Naive thymus-derived CD4-positive, alpha-beta T cell (primary cell): ENCODE data around the gene DISP3. TPM values are rescaled to one million over a fixed set of nuclear protein-coding genes. Genes with fewer than 3 reads are reported as not detected.
A peak's percentile ranks its signal among the peaks of the same experiment; 100 is the strongest.

Experiments used
- ATAC-seq: fragments of 150-1000 bp; cut with Tn5 transposase; 2 replicates; pipeline ENCODE4 v1.10.0; 2021; ENCODE audit warnings: mild to moderate bottlenecking, moderate library complexity
- CTCF ChIA-PET: fragments of 350-600 bp; sonication (Branson Sonifier 250); formaldehyde crosslinking; loops from one replicate; lab custom pipeline; 2021; ENCODE audit warnings: antibody characterized with exemption; lab: Charles Lee
- POLR2A ChIA-PET: fragments of 350-600 bp; sonication (Branson Sonifier 250); formaldehyde crosslinking; loops from one replicate; lab custom pipeline; 2021; ENCODE audit warnings: antibody characterized with exemption, inconsistent platforms; lab: Charles Lee
- DNase-seq, 9 donors: peaks; one replicate each; pipeline versions ENCODE4 v3.0.0 to v3.0.0-alpha.2; 2020 to 2022; ENCODE audit warnings: mixed read lengths in 1 of 9
- H3K27ac ChIP-seq: one replicate; pipeline ENCODE4 v1.7.0; 2013; ENCODE audit warnings: mild to moderate bottlenecking, low read depth, low read length, moderate library complexity
- H3K27me3 ChIP-seq, 2 donors: one replicate each; pipeline ENCODE4 v1.7.0; 2013; ENCODE audit warnings: low read length in 2 of 2, mild to moderate bottlenecking in 2 of 2, moderate library complexity in 2 of 2; ENCODE audit not compliant: control insufficient read depth in 2 of 2, insufficient read depth in 2 of 2
- H3K36me3 ChIP-seq, 3 experiments: 1 replicate in 2 of 3; 2 replicates in 1 of 3; pipeline ENCODE4 v1.7.0; 2013; ENCODE audit warnings: low read length in 3 of 3, mild to moderate bottlenecking in 3 of 3, moderate library complexity in 1 of 3; ENCODE audit not compliant: insufficient read depth in 3 of 3, control insufficient read depth in 2 of 3
- H3K4me1 ChIP-seq, 2 donors: one replicate each; pipeline ENCODE4 v1.7.0; 2013; ENCODE audit warnings: low read length in 2 of 2, mild to moderate bottlenecking in 2 of 2, moderate library complexity in 1 of 2; ENCODE audit not compliant: control insufficient read depth in 2 of 2, insufficient read depth in 2 of 2
- H3K4me3 ChIP-seq: 2 replicates; pipeline ENCODE4 v1.7.0; 2013; ENCODE audit warnings: mild to moderate bottlenecking, low read length
- H3K9me3 ChIP-seq, 3 experiments: 1 replicate in 2 of 3; 2 replicates in 1 of 3; pipeline ENCODE4 v1.7.0; 2013; ENCODE audit warnings: low read length in 3 of 3; ENCODE audit not compliant: control insufficient read depth in 2 of 3
- H3K27ac Mint-ChIP-seq, 9 donors: one replicate each; pipeline ENCODE4 v1.8.0; 2020 to 2022; ENCODE audit warnings: mixed read lengths in 9 of 9, mild to moderate bottlenecking in 8 of 9, moderate library complexity in 5 of 9, inconsistent platforms in 2 of 9
- H3K27me3 Mint-ChIP-seq, 5 donors: one replicate each; pipeline ENCODE4 v1.8.0; 2021 to 2022; ENCODE audit warnings: mixed read lengths in 5 of 5, mild to moderate bottlenecking in 1 of 5
- H3K36me3 Mint-ChIP-seq, 5 donors: one replicate each; pipeline ENCODE4 v1.8.0; 2020 to 2022; ENCODE audit warnings: mixed read lengths in 5 of 5, mild to moderate bottlenecking in 3 of 5, inconsistent platforms in 1 of 5
- H3K4me1 Mint-ChIP-seq, 7 donors: one replicate each; pipeline ENCODE4 v1.8.0; 2020 to 2022; ENCODE audit warnings: mixed read lengths in 7 of 7, mild to moderate bottlenecking in 3 of 7, inconsistent platforms in 1 of 7
- H3K4me3 Mint-ChIP-seq, 10 donors: one replicate each; pipeline ENCODE4 v1.8.0; 2020 to 2022; ENCODE audit warnings: mild to moderate bottlenecking in 10 of 10, mixed read lengths in 10 of 10, moderate library complexity in 6 of 10, inconsistent platforms in 2 of 10
- H3K9me3 Mint-ChIP-seq, 11 donors: one replicate each; pipeline ENCODE4 v1.8.0; 2020 to 2022; ENCODE audit warnings: mixed read lengths in 11 of 11, mild to moderate bottlenecking in 4 of 11, inconsistent platforms in 1 of 11, moderate library complexity in 1 of 11
- intact Hi-C, 2 donors: fragments of 100-400 bp; cut with micrococcal nuclease; formaldehyde crosslinking; loops; one replicate each; pipeline ENCODE4 v1.15.1; 2023
- polyA plus RNA-seq, 2 donors: library from polyadenylated mRNA; unstranded; fragments of 300-500 nt; fragmentation: Illumina TruSeq; gene quantifications; one replicate each; pipeline ENCODE4 v1.2.3, GENCODE V29; 2021
- total RNA-seq, 6 experiments: library from RNA in 5 of 6; stranded (reverse) in 5 of 6; gene quantifications; 1 replicate in 5 of 6; 2 replicates in 1 of 6; pipeline ENCODE4 v1.2.3 and lab custom pipeline; 2021 to 2026

Gene DISP3
- total and polyA plus RNA-seq, 7 experiments from 2014 or later = 0.14 to 0.95 (median 0.46) TPM

DNA sequence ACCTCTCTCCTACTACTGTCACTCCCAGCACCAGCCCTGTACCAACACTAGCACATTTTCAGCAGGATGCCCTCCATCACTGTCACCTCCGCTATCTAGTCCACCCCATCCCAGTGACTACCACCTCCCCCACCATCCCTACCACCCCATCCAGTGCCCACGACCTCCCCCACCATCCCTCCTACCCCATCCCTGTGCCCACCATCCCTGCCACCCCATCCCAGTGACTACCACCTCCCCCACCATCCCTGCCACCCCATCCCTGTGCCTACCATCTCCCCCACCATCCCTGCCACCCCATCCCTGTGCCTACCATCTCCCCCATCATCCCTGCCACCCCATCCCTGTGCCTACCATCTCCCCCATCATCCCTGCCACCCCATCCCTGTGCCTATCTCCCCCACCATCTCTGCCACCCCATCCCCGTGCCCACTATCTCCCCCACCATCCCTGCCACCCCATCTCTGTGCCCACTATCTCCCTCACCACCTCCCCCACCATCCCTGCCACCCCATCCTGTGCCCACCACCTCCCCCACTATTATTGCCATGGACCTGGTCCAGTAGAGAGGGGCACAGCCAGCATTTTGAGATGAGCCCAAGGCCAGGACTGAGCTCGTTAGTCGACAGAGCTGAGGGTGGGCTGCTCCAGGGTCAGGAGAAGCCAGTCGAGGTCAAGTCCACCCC is 45.7 kb downstream of the DISP3 start:
- no peak overlapping the region for H3K4me3 Mint-ChIP-seq
- H3K4me1 Mint-ChIP-seq = peaks cover 0 to 5% (median 0%) of the 10 kb centered on the region in 7 donors
- no peak overlapping the region for H3K4me3 ChIP-seq
- H3K4me1 ChIP-seq = no peaks in the 10 kb centered on the region
- H3K27ac ChIP-seq = no peak overlapping the region
- H3K9me3 Mint-ChIP-seq = no peaks in the 10 kb centered on the region
- H3K36me3 ChIP-seq = no peaks in the 10 kb centered on the region
- H3K9me3 ChIP-seq = no peaks in the 10 kb centered on the region
- H3K27ac Mint-ChIP-seq = no peak overlapping the region
- peaks cover 0 to 3% (median 0%) of the 10 kb centered on the region in 5 donors for H3K36me3 Mint-ChIP-seq
- intact Hi-C loops = no loop called here
- ATAC-seq = no peak
- no peaks in the 10 kb centered on the region for H3K27me3 ChIP-seq
- POLR2A ChIA-PET = no interaction called here
- no peaks in the 10 kb centered on the region for H3K27me3 Mint-ChIP-seq
- CTCF ChIA-PET = no interaction called here
- no peak for DNase-seq

DNA sequence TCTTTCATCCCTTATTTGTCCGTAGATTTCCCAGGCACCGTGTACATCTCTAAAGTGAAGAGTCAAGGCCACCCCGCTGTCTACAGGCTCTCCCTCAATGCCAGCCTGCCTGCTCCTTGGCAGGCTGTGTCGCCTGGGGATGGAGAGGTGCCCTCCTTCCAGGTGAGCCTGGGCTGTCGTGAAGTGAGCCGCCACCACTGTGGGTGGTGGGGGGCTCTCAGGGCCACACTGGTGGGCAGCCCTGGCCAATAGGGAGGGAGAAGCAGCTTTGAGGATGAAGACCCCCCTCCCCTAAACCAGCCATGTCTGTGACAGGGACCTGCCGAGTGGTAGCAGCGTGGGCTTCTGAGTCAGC is 46.2 kb downstream of the DISP3 start:
- no peaks in the 10 kb centered on the region for H3K4me1 ChIP-seq
- intact Hi-C loops = no loop called here
- H3K27me3 Mint-ChIP-seq = no peaks in the 10 kb centered on the region
- no peak overlapping the region for H3K27ac Mint-ChIP-seq
- H3K9me3 ChIP-seq = no peaks in the 10 kb centered on the region
- no peaks in the 10 kb centered on the region for H3K9me3 Mint-ChIP-seq
- H3K4me1 Mint-ChIP-seq = peaks cover 0 to 5% (median 0%) of the 10 kb centered on the region in 7 donors
- ChIA-PET CTCF (no interaction called here), POLR2A (no interaction called here)
- peaks cover 0 to 3% (median 0%) of the 10 kb centered on the region in 5 donors for H3K36me3 Mint-ChIP-seq
- H3K27ac ChIP-seq = no peak overlapping the region
- H3K4me3 ChIP-seq = no peak overlapping the region
- DNase-seq (no peak), ATAC-seq (no peak)
- no peaks in the 10 kb centered on the region for H3K36me3 ChIP-seq
- no peak overlapping the region for H3K4me3 Mint-ChIP-seq
- no peaks in the 10 kb centered on the region for H3K27me3 ChIP-seq

DNA sequence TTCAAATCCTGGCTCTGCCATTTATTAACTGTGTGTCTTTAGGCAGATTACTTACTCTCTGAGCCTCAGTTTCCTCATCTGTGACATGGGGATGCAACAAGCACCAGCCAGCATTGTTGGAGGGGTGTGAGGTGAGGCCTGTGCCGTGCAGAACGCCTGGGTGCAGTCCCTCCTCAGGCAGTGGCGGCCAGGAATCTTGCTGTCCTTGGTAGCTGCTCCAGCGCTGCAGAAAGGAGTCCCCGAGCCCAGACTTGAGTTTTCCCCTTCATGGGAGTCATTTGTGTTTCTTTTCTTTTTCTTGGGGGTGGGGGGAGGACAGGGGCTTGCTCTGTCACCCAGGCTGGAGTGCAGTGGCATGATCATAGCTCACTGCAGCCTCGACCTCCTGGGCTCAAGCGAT is 46.6 kb downstream of the DISP3 start:
- intact Hi-C loops = no loop called here
- Mint-ChIP-seq H3K4me1 (peaks cover 0 to 5% (median 0%) of the 10 kb centered on the region in 7 donors), H3K27me3 (no peaks in the 10 kb centered on the region), H3K9me3 (no peaks in the 10 kb centered on the region), H3K36me3 (peaks cover 0 to 3% (median 0%) of the 10 kb centered on the region in 5 donors), H3K4me3 (no peak overlapping the region), H3K27ac (peak overlapping the region in 1 of 9 donors; percentile 30)
- DNase-seq (no peak), ATAC-seq (no peak)
- H3K36me3 ChIP-seq = no peaks in the 10 kb centered on the region
- no peaks in the 10 kb centered on the region for H3K4me1 ChIP-seq
- H3K4me3 ChIP-seq = no peak overlapping the region
- H3K27me3 ChIP-seq = no peaks in the 10 kb centered on the region
- no peaks in the 10 kb centered on the region for H3K9me3 ChIP-seq
- ChIA-PET POLR2A (no interaction called here), CTCF (no interaction called here)
- no peak overlapping the region for H3K27ac ChIP-seq

DNA sequence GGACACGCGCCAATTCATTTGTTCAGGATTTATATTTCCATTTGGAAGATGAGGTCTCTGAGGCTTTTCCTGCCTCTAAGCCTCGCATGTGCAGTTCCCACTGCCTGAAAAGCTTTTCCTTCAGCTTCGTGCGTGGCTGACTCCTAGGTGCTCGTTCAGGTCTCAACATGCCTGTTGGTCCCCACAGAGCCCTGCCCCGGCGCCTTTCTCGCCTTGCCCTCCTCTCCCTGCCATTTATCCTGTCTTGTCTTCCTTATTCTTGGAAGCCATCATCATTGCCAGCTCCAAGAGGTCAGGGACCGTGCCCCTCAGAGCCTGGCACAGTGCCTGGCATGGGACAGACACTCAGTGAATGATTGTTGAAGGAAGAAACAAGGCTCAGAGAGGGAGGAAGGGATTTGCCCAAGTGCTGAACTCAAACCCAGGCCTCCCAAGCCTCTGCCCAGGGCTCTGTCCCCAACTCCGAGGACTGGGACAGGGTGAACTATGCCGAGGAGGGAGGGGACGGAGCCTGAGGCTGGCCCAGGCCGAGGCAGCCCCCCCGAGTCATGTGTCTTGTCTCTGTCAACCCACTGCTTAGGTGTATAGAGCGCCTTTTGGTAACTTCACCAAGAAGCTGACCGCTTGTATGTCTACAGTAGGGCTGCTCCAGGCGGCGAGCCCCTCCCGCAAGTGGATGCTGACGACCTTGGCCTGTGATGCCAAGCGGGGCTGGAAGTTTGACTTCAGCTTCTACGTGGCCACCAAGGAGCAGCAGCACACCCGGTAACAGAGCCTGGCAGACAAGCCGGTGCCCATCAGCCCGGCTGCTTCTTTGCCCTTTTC is 47.3 kb downstream of the DISP3 start:
- no peaks in the 10 kb centered on the region for H3K27me3 ChIP-seq
- no peaks in the 10 kb centered on the region for H3K4me1 ChIP-seq
- no peak overlapping the region for H3K4me3 ChIP-seq
- H3K4me1 Mint-ChIP-seq = peaks cover 0 to 5% (median 0%) of the 10 kb centered on the region in 7 donors
- ATAC-seq (no peak), DNase-seq (no peak)
- no peaks in the 10 kb centered on the region for H3K9me3 ChIP-seq
- POLR2A ChIA-PET = no interaction called here
- CTCF ChIA-PET = no interaction called here
- H3K27ac Mint-ChIP-seq = no peak overlapping the region
- no peaks in the 10 kb centered on the region for H3K36me3 ChIP-seq
- H3K27me3 Mint-ChIP-seq = no peaks in the 10 kb centered on the region
- H3K4me3 Mint-ChIP-seq = no peak overlapping the region
- peaks cover 0 to 3% (median 0%) of the 10 kb centered on the region in 5 donors for H3K36me3 Mint-ChIP-seq
- no peaks in the 10 kb centered on the region for H3K9me3 Mint-ChIP-seq
- intact Hi-C loops = no loop called here
- H3K27ac ChIP-seq = no peak overlapping the region

DNA sequence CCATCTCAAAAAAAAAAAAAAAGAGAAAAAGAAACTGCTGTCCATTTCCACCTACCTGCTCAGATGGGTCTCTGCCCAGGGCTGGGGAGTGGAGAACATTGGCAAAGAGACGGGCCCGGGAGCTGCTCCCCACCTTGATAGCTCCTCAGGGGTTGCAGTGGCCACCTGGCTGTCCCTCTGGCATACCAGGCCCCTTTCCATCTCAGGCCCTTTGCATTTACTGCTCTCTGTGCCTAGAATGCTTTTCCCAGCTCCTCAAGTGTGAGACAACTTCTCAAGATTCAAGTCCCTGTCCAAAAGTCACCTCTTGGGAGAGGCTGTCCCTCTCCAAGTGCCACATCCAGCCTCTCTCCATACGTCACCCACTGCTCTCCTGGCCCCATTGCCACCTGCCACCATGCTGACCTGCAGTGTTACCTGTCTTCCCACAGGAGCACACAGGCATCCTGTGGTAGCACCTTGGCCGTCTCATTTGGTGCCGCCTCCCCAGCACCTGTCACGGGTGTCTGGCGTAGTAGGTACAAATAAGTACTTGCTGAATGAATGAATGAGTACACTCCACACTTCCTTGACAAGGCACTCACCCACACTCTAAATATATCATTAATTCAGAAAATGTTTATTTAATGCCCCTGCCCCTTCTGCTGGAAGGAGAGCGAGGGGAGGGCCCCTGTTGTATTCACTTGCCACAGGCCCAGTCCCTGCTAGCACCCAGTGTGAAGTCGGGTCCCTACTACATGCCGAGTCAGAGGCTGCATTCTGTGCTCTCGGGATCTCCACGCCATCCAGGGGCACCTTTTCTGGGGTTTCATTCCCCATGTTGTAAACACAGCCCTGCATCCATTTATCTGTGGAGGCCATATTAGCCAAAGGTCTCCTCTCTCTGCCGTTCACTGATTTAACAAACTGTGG is 48.8 kb downstream of the DISP3 start:
- no peaks in the 10 kb centered on the region for H3K36me3 ChIP-seq
- POLR2A ChIA-PET = no interaction called here
- Mint-ChIP-seq H3K27me3 (no peaks in the 10 kb centered on the region), H3K36me3 (peaks cover 0 to 3% (median 0%) of the 10 kb centered on the region in 5 donors), H3K4me1 (peaks cover 0 to 2% (median 0%) of the 10 kb centered on the region in 7 donors), H3K27ac (no peak overlapping the region), H3K4me3 (no peak overlapping the region), H3K9me3 (no peaks in the 10 kb centered on the region)
- no peaks in the 10 kb centered on the region for H3K27me3 ChIP-seq
- no peak for ATAC-seq
- intact Hi-C loops = no loop called here
- H3K9me3 ChIP-seq = no peaks in the 10 kb centered on the region
- no peak overlapping the region for H3K4me3 ChIP-seq
- H3K27ac ChIP-seq = no peak overlapping the region
- no peaks in the 10 kb centered on the region for H3K4me1 ChIP-seq
- DNase-seq = no peak
- CTCF ChIA-PET = no interaction called here

DNA sequence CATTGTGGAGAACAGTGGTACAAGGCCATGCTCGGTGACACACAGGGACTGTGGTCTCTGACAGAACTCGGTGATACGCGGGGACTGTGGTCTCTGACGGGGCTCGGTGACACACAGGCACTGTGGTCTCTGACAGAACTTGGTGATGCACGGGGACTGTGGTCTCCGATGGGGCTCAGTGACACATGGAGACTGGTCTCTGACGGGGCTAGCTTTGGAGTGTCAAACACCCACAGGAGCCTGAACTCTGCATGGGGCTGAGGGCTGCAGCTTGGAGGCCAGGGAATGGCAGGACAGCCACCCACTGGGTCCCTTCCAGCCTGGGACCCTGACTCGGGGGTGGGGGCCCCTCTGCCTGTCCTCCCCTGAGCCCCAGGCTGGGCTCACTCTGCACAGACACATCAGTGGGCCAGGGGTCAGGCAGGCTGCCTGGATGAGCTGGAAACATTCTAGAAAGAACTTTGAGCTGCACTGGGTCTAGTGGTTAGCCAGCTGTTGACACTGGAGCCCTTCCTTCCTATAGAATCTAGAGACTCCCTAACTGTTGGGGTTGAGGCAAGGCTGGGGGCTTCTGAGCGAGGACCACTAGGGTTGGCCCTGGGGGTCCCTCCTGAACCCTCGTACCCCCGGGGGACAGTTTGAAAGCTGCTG is 49.8 kb downstream of the DISP3 start:
- POLR2A ChIA-PET = no interaction called here
- no peaks in the 10 kb centered on the region for H3K4me1 Mint-ChIP-seq
- Histone ChIP-seq H3K27ac (no peak overlapping the region), H3K9me3 (no peaks in the 10 kb centered on the region), H3K27me3 (no peaks in the 10 kb centered on the region), H3K4me3 (no peak overlapping the region), H3K4me1 (no peaks in the 10 kb centered on the region), H3K36me3 (no peaks in the 10 kb centered on the region)
- DNase-seq (no peak), ATAC-seq (no peak)
- H3K27me3 Mint-ChIP-seq = no peaks in the 10 kb centered on the region
- CTCF ChIA-PET = no interaction called here
- no peaks in the 10 kb centered on the region for H3K9me3 Mint-ChIP-seq
- intact Hi-C loops = no loop called here
- no peak overlapping the region for H3K27ac Mint-ChIP-seq
- H3K36me3 Mint-ChIP-seq = peaks cover 0 to 3% (median 0%) of the 10 kb centered on the region in 5 donors
- H3K4me3 Mint-ChIP-seq = no peak overlapping the region
